ENCODE data around the gene ZNF710. TPM values are rescaled to one million over a fixed set of nuclear protein-coding genes. Genes with fewer than 3 reads are reported as not detected.
A peak's percentile ranks its signal among the peaks of the same experiment; 100 is the strongest.

ZNF710 gene
- total and polyA plus RNA-seq, 2 of the 13 experiments (the other 11 are each of a cell fraction or from before 2014, with no cell fraction given): 4.7 to 20.6 TPM

DNA sequence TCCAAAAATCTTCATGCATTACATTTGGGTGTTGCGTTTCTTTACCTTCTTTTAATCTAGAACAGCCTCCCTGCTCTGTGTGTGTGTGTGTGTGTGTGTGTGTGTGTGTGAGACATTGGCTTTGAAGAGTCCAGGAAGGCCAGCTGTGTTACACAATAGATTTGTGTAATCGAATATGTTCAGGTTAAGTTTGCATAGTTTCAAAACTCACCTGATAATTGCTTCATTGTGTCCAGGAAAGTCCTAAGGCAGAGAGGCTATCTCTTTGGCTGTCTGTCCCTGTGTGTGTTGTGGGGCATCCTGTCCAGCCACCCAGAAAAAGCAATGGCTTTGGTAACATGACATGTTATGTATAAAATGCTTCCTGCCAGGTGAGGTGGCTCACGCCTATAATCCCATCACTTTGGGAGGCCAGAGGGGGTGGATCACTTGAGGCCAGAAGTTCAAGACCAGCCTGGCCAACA lies 37.5 kb downstream of the ZNF710 start (continued):
- TF ChIP-seq, protein P1, sequence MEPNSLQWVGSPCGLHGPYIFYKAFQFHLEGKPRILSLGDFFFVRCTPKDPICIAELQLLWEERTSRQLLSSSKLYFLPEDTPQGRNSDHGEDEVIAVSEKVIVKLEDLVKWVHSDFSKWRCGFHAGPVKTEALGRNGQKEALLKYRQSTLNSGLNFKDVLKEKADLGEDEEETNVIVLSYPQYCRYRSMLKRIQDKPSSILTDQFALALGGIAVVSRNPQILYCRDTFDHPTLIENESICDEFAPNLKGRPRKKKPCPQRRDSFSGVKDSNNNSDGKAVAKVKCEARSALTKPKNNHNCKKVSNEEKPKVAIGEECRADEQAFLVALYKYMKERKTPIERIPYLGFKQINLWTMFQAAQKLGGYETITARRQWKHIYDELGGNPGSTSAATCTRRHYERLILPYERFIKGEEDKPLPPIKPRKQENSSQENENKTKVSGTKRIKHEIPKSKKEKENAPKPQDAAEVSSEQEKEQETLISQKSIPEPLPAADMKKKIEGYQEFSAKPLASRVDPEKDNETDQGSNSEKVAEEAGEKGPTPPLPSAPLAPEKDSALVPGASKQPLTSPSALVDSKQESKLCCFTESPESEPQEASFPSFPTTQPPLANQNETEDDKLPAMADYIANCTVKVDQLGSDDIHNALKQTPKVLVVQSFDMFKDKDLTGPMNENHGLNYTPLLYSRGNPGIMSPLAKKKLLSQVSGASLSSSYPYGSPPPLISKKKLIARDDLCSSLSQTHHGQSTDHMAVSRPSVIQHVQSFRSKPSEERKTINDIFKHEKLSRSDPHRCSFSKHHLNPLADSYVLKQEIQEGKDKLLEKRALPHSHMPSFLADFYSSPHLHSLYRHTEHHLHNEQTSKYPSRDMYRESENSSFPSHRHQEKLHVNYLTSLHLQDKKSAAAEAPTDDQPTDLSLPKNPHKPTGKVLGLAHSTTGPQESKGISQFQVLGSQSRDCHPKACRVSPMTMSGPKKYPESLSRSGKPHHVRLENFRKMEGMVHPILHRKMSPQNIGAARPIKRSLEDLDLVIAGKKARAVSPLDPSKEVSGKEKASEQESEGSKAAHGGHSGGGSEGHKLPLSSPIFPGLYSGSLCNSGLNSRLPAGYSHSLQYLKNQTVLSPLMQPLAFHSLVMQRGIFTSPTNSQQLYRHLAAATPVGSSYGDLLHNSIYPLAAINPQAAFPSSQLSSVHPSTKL (CRISPR knock-in tag; IDR thresholded peaks at IDR 0.05): peak; percentile 44; the same call in 1 of the 2 replicates
- TF ChIP-seq, protein P2, sequence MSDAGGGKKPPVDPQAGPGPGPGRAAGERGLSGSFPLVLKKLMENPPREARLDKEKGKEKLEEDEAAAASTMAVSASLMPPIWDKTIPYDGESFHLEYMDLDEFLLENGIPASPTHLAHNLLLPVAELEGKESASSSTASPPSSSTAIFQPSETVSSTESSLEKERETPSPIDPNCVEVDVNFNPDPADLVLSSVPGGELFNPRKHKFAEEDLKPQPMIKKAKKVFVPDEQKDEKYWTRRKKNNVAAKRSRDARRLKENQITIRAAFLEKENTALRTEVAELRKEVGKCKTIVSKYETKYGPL (CRISPR knock-in tag; IDR thresholded peaks at IDR 0.05): peak; percentile 45; the same call in 1 of the 2 replicates
- TF ChIP-seq ZBTB3 (CRISPR knock-in tag; IDR thresholded peaks at IDR 0.05; ENCODE audit: borderline replicate concordance, low read depth): peak; percentile 30; the same call in 1 of the 2 replicates
- peak; percentile 81 for TF ChIP-seq NCOA2 (CRISPR knock-in tag; IDR thresholded peaks at IDR 0.05)

GRCh38 chr15:90039996-90040395 lies 38.9 kb downstream of the ZNF710 start:
- Histone ChIP-seq H3K4me2 (ENCODE audit: low read depth, low read length) (no peak overlapping the region), H3K9ac (ENCODE audit: insufficient read depth, low read depth, low read length) (no peak overlapping the region), H2AFZ (ENCODE audit: low read length) (no peak overlapping the region), H3K27ac (ENCODE audit: extremely low read length, insufficient read depth, low read length) (no peak overlapping the region), H3K4me3 (replicated peaks in 1 of 3; ENCODE audit: insufficient read depth in 1 of 3, low read depth in 2 of 3, low read length in 3 of 3) (no peak overlapping the region), H3K27me3 (ENCODE audit: control insufficient read depth in 1 of 2, insufficient read depth in 2 of 2, low read length in 2 of 2) (no peaks in the 10 kb centered on the region), H3K4me1 (ENCODE audit: insufficient read depth, low read length) (peaks cover 55% of the 10 kb centered on the region), H3K79me2 (ENCODE audit: insufficient read depth, low read length) (peaks cover 17% of the 10 kb centered on the region), H4K20me1 (ENCODE audit: insufficient read depth, low read length) (peaks cover 1% of the 10 kb centered on the region; the same call in 1 of the 2 replicates), H3K9me3 (ENCODE audit: low read length) (no peaks in the 10 kb centered on the region), H3K36me3 (replicated peaks in 1 of 2; ENCODE audit: control insufficient read depth in 1 of 2, insufficient read depth in 2 of 2, low read length in 2 of 2) (peaks cover 0 to 3% of the 10 kb centered on the region in 2 experiments; a peak in 2 of 5 replicates)
- CTCF ChIA-PET (ENCODE audit: low intra/inter-chr PET ratio, low total read pairs): no interaction called here
- ATAC-seq: no peak
- DNase-seq (ENCODE audit: low spot score): no peak
- no TSS peak for BruUV-seq (replicated peaks)
- POLR2A ChIA-PET: no interaction called here
- no peak for FAIRE-seq
- in situ Hi-C loops (cut with HindIII; ENCODE audit: extremely low pct_ligation_motif_present, low pct_unique_long_range_greater_than_20kb): no loop called here
- WGBS (ENCODE audit: low lambda C conversion rate): 100% methylated on average over 2 of the region's 5 CpGs
- intact Hi-C loops (cut with micrococcal nuclease; ENCODE audit: unreplicated experiment): loop anchor here (5.0 kb wide), 1 partner anchor 38 kb away; the partner anchor contains the start of gene ZNF710
- TF ChIP-seq ZFP90 (CRISPR knock-in tag; IDR thresholded peaks at IDR 0.05; ENCODE audit: borderline replicate concordance) (no peak), ZNF44 (CRISPR knock-in tag; IDR thresholded peaks at IDR 0.05) (no peak), ZNF878 (CRISPR knock-in tag; IDR thresholded peaks at IDR 0.05) (no peak), SNAPC4 (CRISPR knock-in tag; IDR thresholded peaks at IDR 0.05) (no peak)
- TF ChIP-seq, protein P1 (CRISPR knock-in tag; IDR thresholded peaks at IDR 0.05): no peak

Measured in HepG2 (cell line).